Cardiac fibroblast (primary cell): Measurements from ENCODE around the gene SLC27A3.

ENCODE experiments used
- DNase-seq, 2 donors: peaks; one replicate each; pipeline versions ENCODE4 v3.0.0 to v3.0.0-alpha.2; 2010; ENCODE audit warnings: low read depth in 2 of 2
- H3K4me3 ChIP-seq, 2 donors: replicated peaks in 1 of 2; 1 replicate in 1 of 2; 2 replicates in 1 of 2; pipeline ENCODE4 v1.5.1; 2011; ENCODE audit warnings: low read depth in 2 of 2, low read length in 2 of 2, mild to moderate bottlenecking in 2 of 2, moderate library complexity in 1 of 2
- CTCF ChIP-seq: IDR thresholded peaks from one replicate; pipeline ENCODE4 v1.5.1; 2011; ENCODE audit warnings: low read depth, mild to moderate bottlenecking, low read length, inconsistent platforms

The SLC27A3 gene

GRCh38 chr1:153801028-153801625 is 25.9 kb downstream of the SLC27A3 start:
- H3K4me3 ChIP-seq: no peak overlapping the region
- DNase-seq: no peak
- no peak for TF ChIP-seq CTCF

- no peak overlapping the region for H3K4me3 ChIP-seq
- no peak for TF ChIP-seq CTCF
- DNase-seq: no peak
Observed at GRCh38 chr1:153801786-153802697, 26.8 kb downstream of the SLC27A3 start.

- no peak for DNase-seq
- no peak for TF ChIP-seq CTCF
- H3K4me3 ChIP-seq: no peak overlapping the region
Observed at GRCh38 chr1:153803470-153804056, 28.4 kb downstream of the SLC27A3 start.

- H3K4me3 ChIP-seq: no peak overlapping the region
- DNase-seq: no peak
- no peak for TF ChIP-seq CTCF
Observed at GRCh38 chr1:153804112-153804511, 28.9 kb downstream of the SLC27A3 start.

- H3K4me3 ChIP-seq: no peak overlapping the region
- no peak for TF ChIP-seq CTCF
- peak; percentile 76 to 95 for DNase-seq
Observed at GRCh38 chr1:153805042-153805745, 30.0 kb downstream of the SLC27A3 start.

- peak in 1 of 2 donors; percentile 13 for DNase-seq
- H3K4me3 ChIP-seq: no peak overlapping the region
- no peak for TF ChIP-seq CTCF
Observed at GRCh38 chr1:153805886-153806719, 30.9 kb downstream of the SLC27A3 start.
